Retinal pigment epithelial cell (primary cell): ENCODE data around the gene CXCL6.

Experiments used
- DNase-seq: peaks from one replicate; pipeline ENCODE4 v3.0.0-alpha.2; 2010; ENCODE audit warnings: low read depth
- H3K4me3 ChIP-seq: 2 replicates; pipeline ENCODE4 v1.5.1; 2011; ENCODE audit warnings: mild to moderate bottlenecking, low read length, control low read depth, moderate library complexity
- TF ChIP-seq, protein P1 (sequence below): conservative IDR thresholded peaks from 2 replicates; pipeline ENCODE4 v1.5.1; 2011; ENCODE audit warnings: low read depth, low read length, control low read depth, inconsistent platforms

The CXCL6 gene

DNA sequence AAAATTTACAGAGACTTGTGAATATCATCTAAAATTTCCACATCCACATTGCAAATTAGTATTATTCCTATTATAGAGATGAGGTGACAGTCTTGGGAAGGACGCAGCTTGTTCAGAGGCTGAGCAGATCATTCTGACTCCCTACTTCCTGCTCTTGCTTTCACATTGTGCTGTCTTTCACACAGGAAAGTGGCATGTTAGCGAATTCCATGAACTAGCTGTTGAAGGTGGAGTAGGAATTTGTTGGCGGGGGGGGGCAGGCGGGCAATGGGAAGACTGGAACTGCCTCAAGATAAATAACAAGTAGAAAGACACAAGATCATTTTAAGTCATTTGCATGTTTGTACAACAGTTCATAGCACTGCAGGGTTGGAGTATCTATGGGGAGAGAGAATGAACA, 18.9 kb downstream of the CXCL6 start:
- no peak overlapping the region for H3K4me3 ChIP-seq
- DNase-seq: no peak
- TF ChIP-seq, protein P1, sequence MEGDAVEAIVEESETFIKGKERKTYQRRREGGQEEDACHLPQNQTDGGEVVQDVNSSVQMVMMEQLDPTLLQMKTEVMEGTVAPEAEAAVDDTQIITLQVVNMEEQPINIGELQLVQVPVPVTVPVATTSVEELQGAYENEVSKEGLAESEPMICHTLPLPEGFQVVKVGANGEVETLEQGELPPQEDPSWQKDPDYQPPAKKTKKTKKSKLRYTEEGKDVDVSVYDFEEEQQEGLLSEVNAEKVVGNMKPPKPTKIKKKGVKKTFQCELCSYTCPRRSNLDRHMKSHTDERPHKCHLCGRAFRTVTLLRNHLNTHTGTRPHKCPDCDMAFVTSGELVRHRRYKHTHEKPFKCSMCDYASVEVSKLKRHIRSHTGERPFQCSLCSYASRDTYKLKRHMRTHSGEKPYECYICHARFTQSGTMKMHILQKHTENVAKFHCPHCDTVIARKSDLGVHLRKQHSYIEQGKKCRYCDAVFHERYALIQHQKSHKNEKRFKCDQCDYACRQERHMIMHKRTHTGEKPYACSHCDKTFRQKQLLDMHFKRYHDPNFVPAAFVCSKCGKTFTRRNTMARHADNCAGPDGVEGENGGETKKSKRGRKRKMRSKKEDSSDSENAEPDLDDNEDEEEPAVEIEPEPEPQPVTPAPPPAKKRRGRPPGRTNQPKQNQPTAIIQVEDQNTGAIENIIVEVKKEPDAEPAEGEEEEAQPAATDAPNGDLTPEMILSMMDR: no peak

DNA sequence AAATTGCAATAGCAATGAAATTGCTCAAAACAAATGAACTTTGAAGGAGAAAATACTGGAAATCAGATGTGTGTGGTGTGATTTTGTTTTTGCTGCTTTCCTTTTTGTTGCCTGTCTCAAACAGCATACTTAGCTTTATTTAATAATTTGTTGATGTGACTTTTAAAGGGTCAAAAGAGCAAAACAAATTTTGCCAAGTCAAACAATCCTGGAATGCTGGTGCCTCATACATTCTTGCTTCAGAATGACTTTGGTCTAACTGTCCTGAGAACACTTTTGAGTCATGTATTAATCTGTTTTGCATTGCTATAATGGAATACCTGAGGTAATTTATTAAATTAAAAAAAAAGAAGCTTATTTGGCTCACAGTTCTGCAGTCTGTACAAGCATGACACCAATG, 20.0 kb downstream of the CXCL6 start:
- TF ChIP-seq, protein P1: no peak
- peak; percentile 77 for DNase-seq
- no peak overlapping the region for H3K4me3 ChIP-seq

DNA sequence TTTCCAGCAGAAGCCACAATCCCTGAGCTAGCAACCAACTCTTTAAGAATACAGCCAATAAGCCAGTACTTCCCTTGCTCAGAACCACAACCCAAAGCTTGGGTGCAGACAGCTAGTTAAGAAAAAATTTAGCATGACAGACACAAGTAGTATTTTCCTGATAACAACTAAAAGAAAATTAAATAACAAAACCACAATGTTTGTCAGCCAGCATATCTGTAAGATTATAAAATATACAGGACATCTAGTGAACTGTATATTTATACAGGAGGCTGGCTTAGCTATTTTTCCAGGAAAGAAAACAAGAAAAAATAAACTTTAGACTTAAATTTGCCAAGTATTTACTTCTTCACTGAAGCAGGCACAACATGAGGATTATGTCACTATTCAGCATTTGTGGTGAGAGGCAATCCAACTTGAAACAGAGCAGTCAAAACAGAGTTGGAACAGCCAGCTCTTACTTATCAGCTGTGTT, 23.2 kb downstream of the CXCL6 start:
- DNase-seq: no peak
- TF ChIP-seq, protein P1: no peak
- H3K4me3 ChIP-seq: no peak overlapping the region

DNA sequence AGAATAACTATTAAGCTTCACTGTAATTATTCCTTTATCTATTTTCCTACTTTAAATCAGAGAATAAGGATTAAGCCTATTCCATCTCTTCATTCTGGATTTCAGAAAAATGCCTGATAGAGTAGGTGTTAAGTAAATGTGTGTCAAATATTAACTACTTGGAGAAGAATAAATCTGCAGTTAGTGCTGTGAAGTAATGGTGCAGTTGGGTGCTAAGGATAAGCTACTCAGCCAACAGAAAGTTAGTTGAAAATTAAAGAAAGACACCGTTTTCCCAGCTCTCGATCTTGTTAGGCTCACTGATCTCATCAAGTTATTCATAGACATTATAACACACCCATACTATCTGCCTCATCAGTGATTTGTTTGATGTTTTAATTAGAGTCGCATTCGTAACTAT, 23.7 kb downstream of the CXCL6 start:
- TF ChIP-seq, protein P1: no peak
- H3K4me3 ChIP-seq: no peak overlapping the region

DNA sequence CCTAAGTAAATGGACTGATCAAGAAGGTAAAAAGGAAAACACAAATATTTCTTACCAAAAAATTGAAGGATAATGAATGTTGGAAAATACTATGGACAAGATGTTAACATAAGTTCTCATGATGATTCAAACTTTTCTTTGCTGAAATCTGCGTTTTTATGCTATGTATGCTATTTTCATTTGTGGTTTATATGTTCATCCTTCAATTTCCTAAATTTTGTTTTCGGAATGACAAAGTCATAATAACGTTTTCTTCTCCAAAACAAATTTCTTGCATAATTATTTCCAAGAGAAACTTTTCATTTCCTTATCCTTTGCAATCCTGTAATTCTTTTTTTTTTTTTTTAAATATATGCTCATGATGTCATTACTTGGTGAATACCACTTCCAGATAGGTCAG, 24.4 kb downstream of the CXCL6 start:
- no peak overlapping the region for H3K4me3 ChIP-seq
- DNase-seq: no peak
- TF ChIP-seq, protein P1: no peak

More for the DNA sequence above, 23.7 kb downstream of the CXCL6 start:
- DNase-seq: no peak

DNA sequence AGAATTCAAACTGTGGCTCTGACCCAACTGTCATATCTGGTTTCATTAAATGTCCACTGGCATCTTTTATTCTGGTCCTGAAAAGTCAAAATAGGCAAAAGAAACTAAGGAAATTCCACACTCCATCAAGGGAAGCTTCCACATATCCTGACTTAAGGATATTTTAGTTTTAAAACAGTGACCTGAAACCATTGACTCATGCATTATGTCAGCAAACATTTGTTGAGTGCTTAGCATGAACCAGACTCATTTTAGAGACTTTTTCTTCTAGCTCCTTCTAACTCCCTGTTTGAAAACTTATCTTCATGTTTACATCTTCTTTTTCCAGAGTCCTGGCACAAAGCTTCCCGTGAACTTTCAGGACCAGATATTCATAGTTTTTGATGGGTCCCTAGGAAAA, 25.8 kb downstream of the CXCL6 start:
- no peak overlapping the region for H3K4me3 ChIP-seq
- TF ChIP-seq, protein P1: no peak
- no peak for DNase-seq

DNA sequence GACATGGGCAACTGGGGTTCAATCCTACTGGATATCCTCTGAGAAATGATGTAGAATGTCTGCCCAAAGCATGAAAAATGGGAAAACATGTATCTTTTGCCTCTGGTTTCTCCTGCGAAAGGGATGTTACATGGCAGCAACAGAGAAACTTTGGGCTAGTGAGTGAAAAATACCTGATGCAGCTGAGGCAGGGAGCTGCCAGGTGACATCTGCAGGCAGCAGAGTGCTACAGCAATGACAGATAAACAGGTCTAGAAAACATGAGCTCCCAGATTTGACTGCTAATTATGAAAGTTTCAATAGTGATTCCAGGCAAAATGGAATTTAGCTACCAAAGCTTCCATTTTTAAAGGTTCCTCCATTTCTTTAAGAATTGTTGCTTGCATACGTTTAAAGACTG, 27.9 kb downstream of the CXCL6 start:
- DNase-seq: no peak
- H3K4me3 ChIP-seq: no peak overlapping the region
- TF ChIP-seq, protein P1: peak; percentile 66
